OCI-LY7 (cell line): ENCODE results near the gene DOLPP1. TPM values are rescaled to one million over a fixed set of nuclear protein-coding genes. Genes with fewer than 3 reads are reported as not detected.

Source experiments
- BruUV-seq: library from RNA; stranded (reverse); fragments of 400-500 nt; replicated peaks from 2 replicates; lab custom pipeline; 2021; lab: Mats Ljungman, UMichigan
- CTCF ChIA-PET: fragments of 300-600 bp; sonication (Branson Sonifier 250); formaldehyde crosslinking; loops from one replicate; lab custom pipeline; 2022; ENCODE audit warnings: antibody characterized with exemption; ENCODE audit not compliant: unreplicated experiment; lab: Charles Lee
- POLR2A ChIA-PET: fragments of 300-600 bp; sonication (Branson Sonifier 250); formaldehyde crosslinking; loops from one replicate; lab custom pipeline; 2022; ENCODE audit warnings: antibody characterized with exemption; lab: Charles Lee
- DNase-seq: peaks from one replicate; pipeline ENCODE4 v3.0.0-alpha.2; 2015; ENCODE audit warnings: low spot score
- H2AFZ ChIP-seq: fragments of 200-600 bp; sonication (generic), shearing (Covaris generic); 2 replicates; pipeline ENCODE4 v1.6.1; 2014; ENCODE audit warnings: mild to moderate bottlenecking, antibody characterized with exemption, low read length, moderate library complexity
- H3K27ac ChIP-seq: fragments of 200-600 bp; sonication (generic); 2 replicates; pipeline ENCODE4 v1.5.1; 2014; ENCODE audit warnings: mixed run types, low read depth, mild to moderate bottlenecking, moderate library complexity, low read length, inconsistent platforms; ENCODE audit not compliant: poor library complexity, severe bottlenecking
- H3K36me3 ChIP-seq: fragments of 200-600 bp; sonication (generic); 2 replicates; pipeline ENCODE4 v1.6.1; 2014; ENCODE audit warnings: mild to moderate bottlenecking, antibody characterized with exemption, low read length, moderate library complexity, mixed read lengths; ENCODE audit not compliant: insufficient read depth
- H3K4me1 ChIP-seq: fragments of 200-600 bp; sonication (generic); 2 replicates; pipeline ENCODE4 v1.5.1; 2014; ENCODE audit warnings: mild to moderate bottlenecking, low read length; ENCODE audit not compliant: insufficient read depth, poor library complexity, severe bottlenecking
- H3K4me2 ChIP-seq: fragments of 200-600 bp; sonication (generic); 2 replicates; pipeline ENCODE4 v1.6.1; 2014; ENCODE audit warnings: mild to moderate bottlenecking, low read length
- H3K4me3 ChIP-seq: fragments of 200-600 bp; sonication (generic); 2 replicates; pipeline ENCODE4 v1.5.1; 2014; ENCODE audit warnings: mild to moderate bottlenecking, low read depth, low read length; ENCODE audit not compliant: poor library complexity, severe bottlenecking
- H3K79me2 ChIP-seq: fragments of 200-600 bp; sonication (generic); 2 replicates; pipeline ENCODE4 v1.6.1; 2016; ENCODE audit warnings: low read depth, mild to moderate bottlenecking, low read length, moderate library complexity, mixed read lengths; ENCODE audit not compliant: insufficient read depth
- H3K9me2 ChIP-seq: fragments of 200-600 bp; sonication (generic); 2 replicates; pipeline ENCODE4 v1.6.1; 2016; ENCODE audit warnings: mild to moderate bottlenecking, low read length, mixed read lengths; ENCODE audit not compliant: insufficient read depth
- H3K9me3 ChIP-seq: fragments of 200-600 bp; sonication (generic); 2 replicates; pipeline ENCODE4 v1.6.1; 2014; ENCODE audit warnings: mild to moderate bottlenecking, mixed run types, low read length, mixed read lengths
- H4K20me1 ChIP-seq: fragments of 200-600 bp; sonication (generic); 2 replicates; pipeline ENCODE4 v1.6.1; 2014; ENCODE audit warnings: mild to moderate bottlenecking, antibody characterized with exemption, low read length, moderate library complexity, mixed read lengths; ENCODE audit not compliant: insufficient read depth
- EZH2phosphoT487 ChIP-seq: fragments of 200-600 bp; sonication (generic); IDR thresholded peaks from 2 replicates; pipeline ENCODE4 v1.6.1; 2018; ENCODE audit warnings: low read depth, borderline replicate concordance, mild to moderate bottlenecking, mixed run types, antibody characterized with exemption, low read length, moderate library complexity, mixed read lengths
- intact Hi-C: fragments of 100-400 bp; cut with micrococcal nuclease; formaldehyde crosslinking; loops from one replicate; pipeline ENCODE4 v1.10.0; 2022; ENCODE audit not compliant: unreplicated experiment
- total RNA-seq, 2 experiments: library from RNA; depleted of rRNA in 1 of 2; stranded (reverse); fragments of >200 nt in 1 of 2; shearing (Covaris generic) in 1 of 2; gene quantifications; 2 replicates each; pipeline ENCODE4 v1.2.3, GENCODE V29; 2014 to 2022
- TF ChIP-seq, protein P1 (sequence below): fragments of 200-600 bp; sonication (generic); conservative IDR thresholded peaks from 2 replicates; pipeline ENCODE4 v1.5.1; 2014; ENCODE audit warnings: mild to moderate bottlenecking, antibody characterized with exemption, low read length, moderate library complexity, mixed read lengths

Gene DOLPP1
- total RNA-seq, 2 experiments from 2014 or later: 16.9 TPM

DNA sequence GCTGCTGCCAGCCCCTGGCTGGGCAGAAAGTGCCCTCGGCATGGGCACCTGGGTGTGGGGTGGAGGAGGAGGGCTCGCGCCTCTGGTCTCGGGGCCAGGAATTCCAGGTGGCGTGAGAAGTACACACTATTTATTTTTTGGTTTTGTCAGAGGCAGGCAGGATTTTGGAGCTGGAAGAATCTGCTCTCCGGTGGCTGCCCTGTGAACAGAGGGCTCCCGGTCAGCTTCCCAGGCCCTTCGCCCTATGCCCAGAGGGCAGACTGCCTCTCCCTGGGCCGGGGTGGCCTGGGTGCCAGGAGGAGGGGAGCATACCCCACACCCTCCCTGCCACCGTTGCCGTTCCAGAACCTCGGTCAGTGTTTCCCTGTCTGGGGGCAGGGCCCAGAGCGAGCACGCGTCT, 8.3 kb downstream of the DOLPP1 start:
- Histone ChIP-seq H3K4me2 (no peak overlapping the region), H3K4me1 (no peaks in the 10 kb centered on the region), H3K36me3 (peaks cover 42% of the 10 kb centered on the region), H3K79me2 (no peaks in the 10 kb centered on the region), H3K4me3 (no peak overlapping the region), H2AFZ (no peak overlapping the region), H4K20me1 (no peaks in the 10 kb centered on the region), H3K9me2 (no peaks in the 10 kb centered on the region), H3K9me3 (no peaks in the 10 kb centered on the region), H3K27ac (no peak overlapping the region)
- ChIA-PET POLR2A (no interaction called here), CTCF (no interaction called here)
- DNase-seq: no peak
- TF ChIP-seq, protein P1, sequence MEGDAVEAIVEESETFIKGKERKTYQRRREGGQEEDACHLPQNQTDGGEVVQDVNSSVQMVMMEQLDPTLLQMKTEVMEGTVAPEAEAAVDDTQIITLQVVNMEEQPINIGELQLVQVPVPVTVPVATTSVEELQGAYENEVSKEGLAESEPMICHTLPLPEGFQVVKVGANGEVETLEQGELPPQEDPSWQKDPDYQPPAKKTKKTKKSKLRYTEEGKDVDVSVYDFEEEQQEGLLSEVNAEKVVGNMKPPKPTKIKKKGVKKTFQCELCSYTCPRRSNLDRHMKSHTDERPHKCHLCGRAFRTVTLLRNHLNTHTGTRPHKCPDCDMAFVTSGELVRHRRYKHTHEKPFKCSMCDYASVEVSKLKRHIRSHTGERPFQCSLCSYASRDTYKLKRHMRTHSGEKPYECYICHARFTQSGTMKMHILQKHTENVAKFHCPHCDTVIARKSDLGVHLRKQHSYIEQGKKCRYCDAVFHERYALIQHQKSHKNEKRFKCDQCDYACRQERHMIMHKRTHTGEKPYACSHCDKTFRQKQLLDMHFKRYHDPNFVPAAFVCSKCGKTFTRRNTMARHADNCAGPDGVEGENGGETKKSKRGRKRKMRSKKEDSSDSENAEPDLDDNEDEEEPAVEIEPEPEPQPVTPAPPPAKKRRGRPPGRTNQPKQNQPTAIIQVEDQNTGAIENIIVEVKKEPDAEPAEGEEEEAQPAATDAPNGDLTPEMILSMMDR: no peak
- no peak for TF ChIP-seq EZH2phosphoT487
- BruUV-seq: no TSS peak
- intact Hi-C loops: no loop called here

DNA sequence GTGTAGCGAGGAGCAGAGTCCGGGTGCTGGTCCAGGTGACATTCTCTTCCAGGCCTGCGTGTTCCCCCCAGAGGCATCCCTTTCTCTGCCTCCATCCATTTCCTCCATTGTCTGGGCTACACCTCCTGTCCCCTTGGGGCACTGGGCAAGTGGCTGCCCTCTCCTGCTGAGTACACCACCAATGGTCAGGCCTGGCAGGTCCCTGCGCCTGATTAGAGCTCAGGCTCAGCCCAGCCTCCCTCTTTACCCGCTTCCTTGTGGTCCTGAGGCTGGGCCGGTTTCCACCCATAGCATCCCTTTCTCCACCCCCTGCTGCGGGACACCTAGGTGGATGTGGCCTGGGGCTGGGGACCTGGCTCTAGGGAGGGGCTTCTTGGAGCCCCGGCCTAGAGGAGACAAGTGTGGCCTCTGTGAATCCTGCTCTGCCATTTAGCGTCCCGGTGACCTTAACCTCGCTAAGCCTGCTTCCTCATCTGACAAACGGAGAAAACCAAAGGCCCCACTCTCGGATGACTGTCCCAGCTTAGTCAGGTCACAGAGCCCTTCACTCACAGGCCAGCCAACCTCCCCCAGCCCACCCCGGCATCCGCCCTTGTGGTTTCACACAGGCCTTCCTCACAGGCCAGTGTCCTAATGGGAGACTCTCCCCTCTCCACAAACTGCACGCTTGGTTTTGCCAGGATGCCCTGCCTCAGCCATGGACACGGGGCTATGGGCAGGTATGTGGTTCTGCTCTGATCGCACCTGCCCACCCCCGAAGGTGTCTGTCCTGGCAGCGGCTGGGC, 12.9 kb downstream of the DOLPP1 start:
- no peak overlapping the region for H3K4me2 ChIP-seq
- ChIA-PET CTCF (no interaction called here), POLR2A (no interaction called here)
- no peaks in the 10 kb centered on the region for H3K79me2 ChIP-seq
- H4K20me1 ChIP-seq: no peaks in the 10 kb centered on the region
- intact Hi-C loops: no loop called here
- peaks cover 12% of the 10 kb centered on the region for H3K36me3 ChIP-seq
- no peaks in the 10 kb centered on the region for H3K9me3 ChIP-seq
- H3K4me1 ChIP-seq: no peaks in the 10 kb centered on the region
- H3K9me2 ChIP-seq: no peaks in the 10 kb centered on the region
- no TSS peak for BruUV-seq
- no peak for DNase-seq
- no peak overlapping the region for H3K27ac ChIP-seq
- no peak overlapping the region for H3K4me3 ChIP-seq
- H2AFZ ChIP-seq: no peak overlapping the region
- no peak for TF ChIP-seq EZH2phosphoT487
- TF ChIP-seq, protein P1: no peak
